GM18505 (cell line): ENCODE data around the gene RPS6KA4.

Experiments used
- ATAC-seq: cut with Tn5 transposase; IDR thresholded peaks from one replicate; pipeline ENCODE4 v1.9.1; 2021; ENCODE audit not compliant: unreplicated experiment
- POLR2A ChIP-seq: IDR thresholded peaks from 4 replicates; pipeline ENCODE4 v1.6.1; 2011; ENCODE audit warnings: borderline replicate concordance; ENCODE audit not compliant: insufficient read depth, insufficient read length; ENCODE audit errors: extremely low read depth

Gene RPS6KA4

GRCh38 chr11:64351136-64351631, 7.8 kb upstream of the RPS6KA4 start:
- no peak for TF ChIP-seq POLR2A
- ATAC-seq = no peak

- ATAC-seq = no peak
- TF ChIP-seq POLR2A = no peak
Observed at GRCh38 chr11:64352099-64352994, 6.6 kb upstream of the RPS6KA4 start.

GRCh38 chr11:64352995-64353714, 5.8 kb upstream of the RPS6KA4 start:
- no peak for ATAC-seq
- TF ChIP-seq POLR2A = no peak

- TF ChIP-seq POLR2A = no peak
- no peak for ATAC-seq
Observed at GRCh38 chr11:64353715-64354506, 5.1 kb upstream of the RPS6KA4 start.

- no peak for TF ChIP-seq POLR2A
- ATAC-seq = no peak
Observed at GRCh38 chr11:64355078-64355940, 3.7 kb upstream of the RPS6KA4 start.

GRCh38 chr11:64356498-64357411, 2.2 kb upstream of the RPS6KA4 start:
- no peak for TF ChIP-seq POLR2A
- no peak for ATAC-seq

GRCh38 chr11:64357446-64357845, 1.5 kb upstream of the RPS6KA4 start:
- ATAC-seq = no peak
- TF ChIP-seq POLR2A = no peak

GRCh38 chr11:64357904-64358535, 942 bp upstream of the RPS6KA4 start:
- ATAC-seq = no peak
- TF ChIP-seq POLR2A = no peak

GRCh38 chr11:64358536-64358906, 441 bp upstream of the RPS6KA4 start:
- ATAC-seq = no peak
- TF ChIP-seq POLR2A = no peak

- no peak for TF ChIP-seq POLR2A
Observed at GRCh38 chr11:64359712-64360445, 917 bp downstream of the RPS6KA4 start.

More at GRCh38 chr11:64359712-64360445, 917 bp downstream of the RPS6KA4 start:
- no peak for ATAC-seq
